Heart left ventricle (tissue), 16 donors: Measurements from ENCODE around the gene PPP1R7. TPM values are rescaled to one million over a fixed set of nuclear protein-coding genes. Genes with fewer than 3 reads are reported as not detected.
A peak's percentile ranks its signal among the peaks of the same experiment; 100 is the strongest.

Experiments
- ATAC-seq, 4 donors: fragments of 200-7000 bp; cut with Tn5 transposase; one replicate each; pipeline ENCODE4 v1.9.1; 2020 to 2022; ENCODE audit warnings: moderate library complexity in 4 of 4, mild to moderate bottlenecking in 3 of 4, moderate number of reproducible peaks in 1 of 4
- DNase-seq, 5 donors: peaks; one replicate each; pipeline ENCODE4 v3.0.0-alpha.2; 2020
- H3K27ac ChIP-seq, 12 donors: fragments of 200-600 bp; sonication (generic) in 4 of 12; one replicate each; pipeline versions ENCODE4 v1.5.0 to v1.8.0; 2016 to 2022; ENCODE audit warnings: mild to moderate bottlenecking in 2 of 12
- H3K27me3 ChIP-seq, 9 donors: fragments of 200-600 bp; sonication (generic) in 2 of 9; one replicate each; pipeline versions ENCODE4 v1.5.1 to v1.8.0; 2016 to 2022; ENCODE audit warnings: mild to moderate bottlenecking in 3 of 9
- H3K36me3 ChIP-seq, 9 donors: fragments of 200-600 bp; sonication (generic) in 2 of 9; one replicate each; pipeline versions ENCODE4 v1.5.0 to v1.8.0; 2018 to 2022; ENCODE audit warnings: mild to moderate bottlenecking in 2 of 9
- H3K4me1 ChIP-seq, 12 donors: fragments of 200-600 bp; sonication (generic) in 4 of 12; one replicate each; pipeline versions ENCODE4 v1.5.0 to v1.8.0; 2016 to 2022; ENCODE audit warnings: mild to moderate bottlenecking in 3 of 12
- H3K4me3 ChIP-seq, 12 donors: fragments of 200-600 bp; sonication (generic) in 4 of 12; one replicate each; pipeline versions ENCODE4 v1.5.0 to v1.8.0; 2017 to 2022; ENCODE audit warnings: mild to moderate bottlenecking in 9 of 12, moderate library complexity in 4 of 12
- H3K9me3 ChIP-seq, 12 donors: fragments of 200-600 bp; sonication (generic) in 4 of 12; one replicate each; pipeline versions ENCODE4 v1.5.0 to v1.8.0; 2016 to 2022; ENCODE audit warnings: mild to moderate bottlenecking in 1 of 12
- CTCF ChIP-seq, 12 donors: fragments of 200-600 bp; sonication (generic) in 4 of 12; IDR thresholded peaks; one replicate each; pipeline versions ENCODE4 v1.5.0 to v1.8.0; 2018 to 2022; ENCODE audit warnings: antibody characterized with exemption in 12 of 12, mild to moderate bottlenecking in 5 of 12
- POLR2A ChIP-seq, 2 donors: fragments of 450-650 bp; IDR thresholded peaks; one replicate each; pipeline ENCODE4 v1.6.1; 2017; ENCODE audit warnings: antibody characterized with exemption in 2 of 2, mild to moderate bottlenecking in 2 of 2, moderate library complexity in 2 of 2
- WGBS, 4 donors: extraction: QIAGEN DNeasy Blood & Tissue Kit in 2 of 4; methylation state at CpG; one replicate each; pipeline versions ENCODE4 v1.1.5 to v1.1.7; 2013 to 2018; 5-methylcytosine and 5-hydroxymethylcytosine counted together
- intact Hi-C, 10 donors: fragments of 100-400 bp; cut with DNase I; formaldehyde crosslinking; loops; one replicate each; pipeline versions ENCODE4 v1.11.1 to v1.14.2; 2022
- polyA plus RNA-seq, 2 donors: library from polyadenylated mRNA; stranded (reverse); fragments of 200-250 nt; gene quantifications; one replicate each; pipeline ENCODE4 v1.2.3, GENCODE V29; 2013
- total RNA-seq, 9 donors: library from RNA; depleted of rRNA in 2 of 9; stranded (reverse); fragments of >200 nt in 2 of 9; fragmentation: NEBNext Ultra II Directional in 3 of 9; extraction: Animal tissue kit (Norgen Biotek cat#: 25700) in 3 of 9; gene quantifications; one replicate each; pipeline versions ENCODE4 v1.1.0 to v1.2.4, GENCODE V29; 2016 to 2023
- donor health status: ischemic (EF 13 %, LVEDD 7.1; RV severe dilation, severe dysfunction).
- donor health status: healthy with polysubstance abuse.
- donor health status: DM: no; HTN: yes; CAD: no.
- donor health status: DM: no; HTN: no; CAD: no.
- donor health status: ischemic (EF 25% LVEDD 6.9; RV normal size, moderate dysfunction).
- donor health status: ischemic (EF 25% LVEDD 5.7; RV mildly dilated, moderate dysfunction).
- donor health status: healthy.
- donor health status: DM: yes; HTN: yes; CAD: no.
- donor health status: ischemic (EF 35%, LVEDD 5.7; RV mildly dilated, moderate dysfunction).
- donor health status: nonischemic (EF 11% LVEDD 7.7; RV severe dilation, severe dysfunction).
- donor health status: DM: yes; HTN: yes; CAD: no.
- donor health status: PGD.
- donor health status: ischemic (EF 29% LVEDD 5.4; RV normal size, mild dysfunction).
- donor health status: nonischemic (EF 23%, LVEDD 6.1; RV moderate dilation, normal function).

Gene PPP1R7
- total and polyA plus RNA-seq, 11 donors = 66.7 to 110 (median 79.8) TPM

GRCh38 chr2:241163601-241164118 lies 13.4 kb downstream of the PPP1R7 start:
- 64 to 73% (median 68%) methylated on average over 3 of the region's 3 CpGs for WGBS, 4 donors
- DNase-seq = no peak
- no peak overlapping the region for H3K4me3 ChIP-seq
- no peaks in the 10 kb centered on the region for H3K27me3 ChIP-seq
- H3K27ac ChIP-seq = no peak overlapping the region
- intact Hi-C loops = loop anchor here in 1 of 10 donors (5.0 kb wide), 1 partner anchor 61 kb away; the partner anchor contains the start of gene MTERF4
- TF ChIP-seq POLR2A (IDR thresholded peaks at IDR 0.05) (no peak), CTCF (IDR thresholded peaks at IDR 0.05) (no peak)
- H3K36me3 ChIP-seq = peaks cover 0 to 84% (median 73%) of the 10 kb centered on the region in 9 donors
- H3K9me3 ChIP-seq = no peaks in the 10 kb centered on the region
- no peak for ATAC-seq
- peaks cover 0 to 26% (median 18%) of the 10 kb centered on the region in 12 donors for H3K4me1 ChIP-seq

- peak in 2 of 4 donors; percentile 29 to 51 for ATAC-seq
Measured at GRCh38 chr2:241168366-241168765, 18.1 kb downstream of the PPP1R7 start.

GRCh38 chr2:241173557-241173956 lies 23.3 kb downstream of the PPP1R7 start:
- peaks cover 9 to 89% (median 79%) of the 10 kb centered on the region in 9 donors for H3K36me3 ChIP-seq

More at GRCh38 chr2:241168366-241168765, 18.1 kb downstream of the PPP1R7 start:
- intact Hi-C loops = no loop called here
- H3K9me3 ChIP-seq = peaks cover 0 to 22% (median 13%) of the 10 kb centered on the region in 12 donors
- peaks cover 9 to 98% (median 86%) of the 10 kb centered on the region in 9 donors for H3K36me3 ChIP-seq
- no peaks in the 10 kb centered on the region for H3K27me3 ChIP-seq
- no peak for DNase-seq
- no peak for TF ChIP-seq POLR2A (IDR thresholded peaks at IDR 0.05)
- no peak for TF ChIP-seq CTCF (IDR thresholded peaks at IDR 0.05)
- H3K27ac ChIP-seq = no peak overlapping the region
- peaks cover 0 to 4% (median 0%) of the 10 kb centered on the region in 12 donors for H3K4me1 ChIP-seq
- WGBS, 4 donors = 94 to 95% (median 95%) methylated on average over 13 to 15 of the region's 15 CpGs
- no peak overlapping the region for H3K4me3 ChIP-seq

More at GRCh38 chr2:241173557-241173956, 23.3 kb downstream of the PPP1R7 start:
- Histone ChIP-seq H3K27ac (no peak overlapping the region), H3K4me3 (no peak overlapping the region), H3K4me1 (no peaks in the 10 kb centered on the region), H3K27me3 (no peaks in the 10 kb centered on the region), H3K9me3 (peaks cover 0 to 22% (median 13%) of the 10 kb centered on the region in 12 donors)
- DNase-seq = no peak
- intact Hi-C loops = no loop called here
- WGBS, 4 donors = 90 to 97% (median 94%) methylated on average over 2 of the region's 2 CpGs
- TF ChIP-seq POLR2A (IDR thresholded peaks at IDR 0.05) (no peak), CTCF (IDR thresholded peaks at IDR 0.05) (no peak)
- ATAC-seq = no peak
